CD4-positive, alpha-beta T cell treated with Interleukin-4 for 1 hour (primary cell): ENCODE results near the gene LCN2.

Experiments
- DNase-seq, 2 donors: peaks; one replicate each; pipeline ENCODE4 v3.0.0-alpha.2; 2020 to 2022

The LCN2 gene

GRCh38 chr9:128151309-128152132 lies 2.3 kb downstream of the LCN2 start:
- no peak for DNase-seq

- DNase-seq = no peak
These were observed 3.1 kb downstream of the LCN2 start for GRCh38 chr9:128152133-128153059.

GRCh38 chr9:128153060-128153946 lies 4.0 kb downstream of the LCN2 start:
- DNase-seq = no peak

GRCh38 chr9:128153947-128154695 lies 4.9 kb downstream of the LCN2 start:
- no peak for DNase-seq

GRCh38 chr9:128155736-128156500 lies 6.7 kb downstream of the LCN2 start:
- DNase-seq = no peak

GRCh38 chr9:128159522-128159783 lies 10.2 kb downstream of the LCN2 start:
- peak; percentile 62 to 73 for DNase-seq

- DNase-seq = peak; percentile 93 to 95
These were observed 10.7 kb downstream of the LCN2 start, which contains the start of gene BBLN for GRCh38 chr9:128159784-128160602. Gene BBLN, plus strand, starts transcription at chr9:128160265. Its CDS starts 143 bp downstream, at chr9:128160408.

GRCh38 chr9:128160603-128160987 lies 11.3 kb downstream of the LCN2 start:
- peak in 1 of 2 donors; percentile 18 for DNase-seq

GRCh38 chr9:128161215-128161902 lies 12.1 kb downstream of the LCN2 start:
- DNase-seq = no peak

- DNase-seq = no peak
These were observed 13.2 kb downstream of the LCN2 start for GRCh38 chr9:128162215-128163026.

- DNase-seq = no peak
These were observed 13.8 kb downstream of the LCN2 start for GRCh38 chr9:128163027-128163515.

GRCh38 chr9:128163523-128164306 lies 14.5 kb downstream of the LCN2 start:
- no peak for DNase-seq

GRCh38 chr9:128164307-128164885 lies 15.1 kb downstream of the LCN2 start:
- no peak for DNase-seq

- DNase-seq = no peak
These were observed 16.9 kb downstream of the LCN2 start for GRCh38 chr9:128166169-128166568.

- no peak for DNase-seq
These were observed 18.0 kb downstream of the LCN2 start for GRCh38 chr9:128167209-128167608.

GRCh38 chr9:128168731-128169308 lies 19.6 kb downstream of the LCN2 start:
- no peak for DNase-seq

GRCh38 chr9:128169492-128169891 lies 20.2 kb downstream of the LCN2 start:
- DNase-seq = no peak
